HG02571 (cell line): ENCODE results near the gene MACO1.

ENCODE experiments used
- ATAC-seq: cut with Tn5 transposase; IDR thresholded peaks from one replicate; pipeline ENCODE4 v1.9.1; 2021; ENCODE audit warnings: mild to moderate bottlenecking, moderate library complexity; ENCODE audit not compliant: unreplicated experiment

MACO1 gene

GRCh38 chr1:25540750-25541342 is 110.1 kb downstream of the MACO1 start:
- no peak for ATAC-seq

GRCh38 chr1:25541425-25541824 is 110.7 kb downstream of the MACO1 start:
- ATAC-seq, result no peak

- ATAC-seq, result no peak
Measured at GRCh38 chr1:25541889-25542658, 111.4 kb downstream of the MACO1 start.

- no peak for ATAC-seq
Measured at GRCh38 chr1:25543005-25543424, 112.3 kb downstream of the MACO1 start.

GRCh38 chr1:25543425-25544242 is 112.9 kb downstream of the MACO1 start, which contains the start of gene LDLRAP1:
LDLRAP1 (plus strand) TSS chr1:25543606; CDS start chr1:25543699, 93 bp downstream.
- ATAC-seq, result peak; percentile 84

GRCh38 chr1:25544243-25544764 is 113.6 kb downstream of the MACO1 start:
- ATAC-seq, result no peak

- no peak for ATAC-seq
Measured at GRCh38 chr1:25544819-25545218, 114.1 kb downstream of the MACO1 start.

- no peak for ATAC-seq
Measured at GRCh38 chr1:25545767-25546166, 115.1 kb downstream of the MACO1 start.

- no peak for ATAC-seq
Measured at GRCh38 chr1:25546193-25546592, 115.5 kb downstream of the MACO1 start.

GRCh38 chr1:25548601-25549000 is 117.9 kb downstream of the MACO1 start:
- no peak for ATAC-seq

- ATAC-seq, result peak; percentile 90
Measured at GRCh38 chr1:25549273-25550154, 118.8 kb downstream of the MACO1 start.
